GM19240 (cell line): ENCODE results near the gene THAP7.

Source experiments
- DNase-seq: peaks from one replicate; pipeline ENCODE4 v3.0.0; 2011; ENCODE audit warnings: low spot score; ENCODE audit not compliant: insufficient read length

THAP7 gene

GRCh38 chr22:20949698-20950183 lies 52.2 kb downstream of the THAP7 start:
- DNase-seq, result no peak
